Sigmoid colon (tissue), 4 donors: Measurements from ENCODE around the gene LRIT3.

Experiments
- EP300 ChIP-seq, 4 donors: sonication (generic); formaldehyde crosslinking; IDR thresholded peaks; one replicate each; pipeline ENCODE4 v1.6.1; 2017; ENCODE audit warnings: antibody characterized with exemption in 4 of 4
- POLR2A ChIP-seq, 2 donors: fragments of 450-650 bp; IDR thresholded peaks; one replicate each; pipeline ENCODE4 v1.6.1; 2016; ENCODE audit warnings: antibody characterized with exemption in 2 of 2, mild to moderate bottlenecking in 2 of 2, moderate library complexity in 2 of 2
- POLR2AphosphoS5 ChIP-seq, 4 donors: sonication (generic); formaldehyde crosslinking; IDR thresholded peaks; one replicate each; pipeline ENCODE4 v1.6.1; 2017; ENCODE audit warnings: antibody characterized with exemption in 4 of 4
- TF ChIP-seq, protein P1 (sequence below), 4 experiments: fragments of 450-650 bp in 3 of 4; fragments of 200-600 bp in 1 of 4; IDR thresholded peaks; one replicate each; pipeline ENCODE4 v1.5.1; 2016 to 2019; ENCODE audit warnings: antibody characterized with exemption in 4 of 4, mild to moderate bottlenecking in 3 of 4, moderate library complexity in 2 of 4

DNA sequence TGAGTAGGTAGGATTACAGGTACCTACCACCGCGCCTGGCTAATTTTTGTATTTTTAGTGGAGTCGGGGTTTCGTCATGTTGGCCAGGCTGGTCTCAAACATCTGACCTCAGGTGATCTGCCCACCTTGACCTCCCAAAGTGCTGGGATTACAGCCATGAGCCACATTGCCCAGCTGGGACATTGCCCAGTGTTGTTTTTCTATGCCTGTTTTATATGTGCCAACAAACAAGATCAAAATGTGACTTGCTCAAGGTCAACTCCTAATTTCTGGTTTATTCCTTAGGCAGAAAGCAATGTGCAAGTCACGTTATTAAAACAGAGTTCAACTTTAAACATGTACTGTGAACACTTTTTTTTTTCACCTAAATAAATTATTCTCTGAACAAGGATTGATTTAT, 2.7 kb downstream of the LRIT3 start:
- TF ChIP-seq, protein P1, sequence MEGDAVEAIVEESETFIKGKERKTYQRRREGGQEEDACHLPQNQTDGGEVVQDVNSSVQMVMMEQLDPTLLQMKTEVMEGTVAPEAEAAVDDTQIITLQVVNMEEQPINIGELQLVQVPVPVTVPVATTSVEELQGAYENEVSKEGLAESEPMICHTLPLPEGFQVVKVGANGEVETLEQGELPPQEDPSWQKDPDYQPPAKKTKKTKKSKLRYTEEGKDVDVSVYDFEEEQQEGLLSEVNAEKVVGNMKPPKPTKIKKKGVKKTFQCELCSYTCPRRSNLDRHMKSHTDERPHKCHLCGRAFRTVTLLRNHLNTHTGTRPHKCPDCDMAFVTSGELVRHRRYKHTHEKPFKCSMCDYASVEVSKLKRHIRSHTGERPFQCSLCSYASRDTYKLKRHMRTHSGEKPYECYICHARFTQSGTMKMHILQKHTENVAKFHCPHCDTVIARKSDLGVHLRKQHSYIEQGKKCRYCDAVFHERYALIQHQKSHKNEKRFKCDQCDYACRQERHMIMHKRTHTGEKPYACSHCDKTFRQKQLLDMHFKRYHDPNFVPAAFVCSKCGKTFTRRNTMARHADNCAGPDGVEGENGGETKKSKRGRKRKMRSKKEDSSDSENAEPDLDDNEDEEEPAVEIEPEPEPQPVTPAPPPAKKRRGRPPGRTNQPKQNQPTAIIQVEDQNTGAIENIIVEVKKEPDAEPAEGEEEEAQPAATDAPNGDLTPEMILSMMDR (IDR thresholded peaks at IDR 0.05) = no peak
- TF ChIP-seq POLR2AphosphoS5 (IDR thresholded peaks at IDR 0.05) (no peak), EP300 (IDR thresholded peaks at IDR 0.05) (no peak), POLR2A (IDR thresholded peaks at IDR 0.05) (no peak)
